ENCODE data around the gene CPSF6. TPM values are rescaled to one million over a fixed set of nuclear protein-coding genes. Genes with fewer than 3 reads are reported as not detected.
"Not testable (repeated sequence)": the region's sequence is repeated elsewhere in the genome, so short reads cannot be mapped to it uniquely, and the experiment has no call there.

CPSF6 gene
- total and polyA plus RNA-seq, 4 donors: 16.9 to 147 (median 32.9) TPM

- WGBS, 2 donors: 91 to 100% methylated on average over 1 of the region's 1 CpG
- H3K36me3 ChIP-seq (ENCODE audit: control insufficient read depth in 4 of 4, insufficient read depth in 4 of 4, low read length in 4 of 4): no peaks in the 10 kb centered on the region
- peaks cover 0 to 6% (median 3%) of the 10 kb centered on the region in 4 donors for H3K9me3 ChIP-seq (ENCODE audit: control insufficient read depth in 4 of 4, insufficient read depth in 3 of 4, low read length in 3 of 4)
- no peak overlapping the region for H3K4me3 ChIP-seq
- H3K27me3 ChIP-seq (ENCODE audit: control insufficient read depth in 3 of 3, insufficient read depth in 3 of 3, low read length in 2 of 3): peaks cover 0 to 2% (median 0%) of the 10 kb centered on the region in 3 donors
- no peak overlapping the region for H3K27ac ChIP-seq (ENCODE audit: low read depth in 1 of 2, low read length in 1 of 2)
- no peak for TF ChIP-seq CTCF (IDR thresholded peaks at IDR 0.05; ENCODE audit: control extremely low read depth, extremely low read depth)
- no peak overlapping the region for H3K9ac ChIP-seq (ENCODE audit: insufficient read depth in 1 of 2, low read length in 2 of 2)
- ATAC-seq (ENCODE audit: insufficient read depth, low FRiP score): no peak
- H3K4me1 ChIP-seq (ENCODE audit: control insufficient read depth in 5 of 5, insufficient read depth in 5 of 5, low read length in 5 of 5): no peaks in the 10 kb centered on the region
- no peak for DNase-seq
Observed at GRCh38 chr12:69304284-69304683, 64.9 kb downstream of the CPSF6 start.

- 85 to 93% methylated on average over 3 of the region's 3 CpGs for WGBS, 2 donors
- Histone ChIP-seq H3K27ac (ENCODE audit: low read depth in 1 of 2, low read length in 1 of 2) (no peak overlapping the region), H3K9me3 (ENCODE audit: control insufficient read depth in 4 of 4, insufficient read depth in 3 of 4, low read length in 3 of 4) (peaks cover 0 to 6% (median 2%) of the 10 kb centered on the region in 4 donors), H3K4me3 (no peak overlapping the region), H3K4me1 (ENCODE audit: control insufficient read depth in 5 of 5, insufficient read depth in 5 of 5, low read length in 5 of 5) (no peaks in the 10 kb centered on the region), H3K27me3 (ENCODE audit: control insufficient read depth in 3 of 3, insufficient read depth in 3 of 3, low read length in 2 of 3) (no peaks in the 10 kb centered on the region), H3K36me3 (ENCODE audit: control insufficient read depth in 4 of 4, insufficient read depth in 4 of 4, low read length in 4 of 4) (no peaks in the 10 kb centered on the region), H3K9ac (ENCODE audit: insufficient read depth in 1 of 2, low read length in 2 of 2) (no peak overlapping the region)
- DNase-seq (no peak), ATAC-seq (ENCODE audit: insufficient read depth, low FRiP score) (no peak)
- no peak for TF ChIP-seq CTCF (IDR thresholded peaks at IDR 0.05; ENCODE audit: control extremely low read depth, extremely low read depth)
Observed at GRCh38 chr12:69309461-69309860, 70.1 kb downstream of the CPSF6 start.

- WGBS, 2 donors: 98% methylated on average over 3 of the region's 3 CpGs
- Histone ChIP-seq H3K4me1 (ENCODE audit: control insufficient read depth in 5 of 5, insufficient read depth in 5 of 5, low read length in 5 of 5) (no peaks in the 10 kb centered on the region), H3K9me3 (ENCODE audit: control insufficient read depth in 4 of 4, insufficient read depth in 3 of 4, low read length in 3 of 4) (peaks cover 0 to 6% (median 4%) of the 10 kb centered on the region in 4 donors), H3K27me3 (ENCODE audit: control insufficient read depth in 3 of 3, insufficient read depth in 3 of 3, low read length in 2 of 3) (no peaks in the 10 kb centered on the region), H3K9ac (ENCODE audit: insufficient read depth in 1 of 2, low read length in 2 of 2) (no peak overlapping the region), H3K27ac (ENCODE audit: low read depth in 1 of 2, low read length in 1 of 2) (no peak overlapping the region), H3K4me3 (no peak overlapping the region), H3K36me3 (ENCODE audit: control insufficient read depth in 4 of 4, insufficient read depth in 4 of 4, low read length in 4 of 4) (no peaks in the 10 kb centered on the region)
- no peak for DNase-seq
- ATAC-seq (ENCODE audit: insufficient read depth, low FRiP score): no peak
- TF ChIP-seq CTCF (IDR thresholded peaks at IDR 0.05; ENCODE audit: control extremely low read depth, extremely low read depth): no peak
Observed at GRCh38 chr12:69313209-69313608, 73.8 kb downstream of the CPSF6 start.

- H3K9ac ChIP-seq (ENCODE audit: insufficient read depth in 1 of 2, low read length in 2 of 2); H3K4me1 ChIP-seq (ENCODE audit: control insufficient read depth in 5 of 5, insufficient read depth in 5 of 5, low read length in 5 of 5); DNase-seq; H3K4me3 ChIP-seq; H3K9me3 ChIP-seq (ENCODE audit: control insufficient read depth in 4 of 4, insufficient read depth in 3 of 4, low read length in 3 of 4); H3K27ac ChIP-seq (ENCODE audit: low read depth in 1 of 2, low read length in 1 of 2); H3K27me3 ChIP-seq (ENCODE audit: control insufficient read depth in 3 of 3, insufficient read depth in 3 of 3, low read length in 2 of 3); ATAC-seq (ENCODE audit: insufficient read depth, low FRiP score); H3K36me3 ChIP-seq (ENCODE audit: control insufficient read depth in 4 of 4, insufficient read depth in 4 of 4, low read length in 4 of 4): not testable (repeated sequence)
Observed at GRCh38 chr12:69316784-69317183, 77.4 kb downstream of the CPSF6 start.

- not testable (repeated sequence) for H3K9ac ChIP-seq (ENCODE audit: insufficient read depth in 1 of 2, low read length in 2 of 2); H3K27me3 ChIP-seq (ENCODE audit: control insufficient read depth in 3 of 3, insufficient read depth in 3 of 3, low read length in 2 of 3); H3K4me1 ChIP-seq (ENCODE audit: control insufficient read depth in 5 of 5, insufficient read depth in 5 of 5, low read length in 5 of 5); H3K4me3 ChIP-seq; H3K36me3 ChIP-seq (ENCODE audit: control insufficient read depth in 4 of 4, insufficient read depth in 4 of 4, low read length in 4 of 4); H3K9me3 ChIP-seq (ENCODE audit: control insufficient read depth in 4 of 4, insufficient read depth in 3 of 4, low read length in 3 of 4); DNase-seq; ATAC-seq (ENCODE audit: insufficient read depth, low FRiP score); H3K27ac ChIP-seq (ENCODE audit: low read depth in 1 of 2, low read length in 1 of 2)
- WGBS, 2 donors: 90 to 92% methylated on average over 2 of the region's 2 CpGs
Observed at GRCh38 chr12:69317233-69317632, 77.9 kb downstream of the CPSF6 start.

All from lung (tissue), 12 donors.